HG02678 (cell line): ENCODE measurements around the gene FGF16.
"Not testable (repeated sequence)": the region's sequence is repeated elsewhere in the genome, so short reads cannot be mapped to it uniquely, and the experiment has no call there.

Source experiments
- ATAC-seq: cut with Tn5 transposase; IDR thresholded peaks from one replicate; pipeline ENCODE4 v1.9.1; 2021; ENCODE audit warnings: mild to moderate bottlenecking, moderate library complexity; ENCODE audit not compliant: unreplicated experiment

Gene FGF16

GRCh38 chrX:77446029-77446585 lies 1.1 kb upstream of the FGF16 start:
- ATAC-seq, result no peak

GRCh38 chrX:77447653-77448569 lies 722 bp downstream of the FGF16 start:
- ATAC-seq, result no peak

GRCh38 chrX:77450415-77450814 lies 3.2 kb downstream of the FGF16 start:
- no peak for ATAC-seq

- ATAC-seq, result no peak
These were observed 3.8 kb downstream of the FGF16 start for GRCh38 chrX:77450996-77451395.

GRCh38 chrX:77453190-77453589 lies 6.0 kb downstream of the FGF16 start:
- ATAC-seq, result no peak

GRCh38 chrX:77455437-77455836 lies 8.2 kb downstream of the FGF16 start:
- no peak for ATAC-seq

- no peak for ATAC-seq
These were observed 36.9 kb downstream of the FGF16 start for GRCh38 chrX:77484045-77484444.

- no peak for ATAC-seq
These were observed 46.7 kb downstream of the FGF16 start for GRCh38 chrX:77493677-77494553.

GRCh38 chrX:77500164-77500563 lies 53.0 kb downstream of the FGF16 start:
- ATAC-seq, result not testable (repeated sequence)

- no peak for ATAC-seq
These were observed 55.8 kb downstream of the FGF16 start for GRCh38 chrX:77502951-77503525.

- no peak for ATAC-seq
These were observed 58.0 kb downstream of the FGF16 start for GRCh38 chrX:77505227-77505626.
